H9 (cell line): ENCODE measurements around the gene P2RY14. TPM values are rescaled to one million over a fixed set of nuclear protein-coding genes. Genes with fewer than 3 reads are reported as not detected.

Experiments used
- DNase-seq: peaks from one replicate; pipeline ENCODE4 v3.0.0-alpha.2; 2017
- H2AFZ ChIP-seq: one replicate; pipeline ENCODE4 v1.6.1; 2013; ENCODE audit warnings: mild to moderate bottlenecking, low read length, control low read depth, moderate library complexity
- H2AK5ac ChIP-seq: 2 replicates; pipeline ENCODE4 v1.6.1; 2013; ENCODE audit warnings: low read length, control low read depth, mixed read lengths; ENCODE audit not compliant: insufficient read length
- H2BK120ac ChIP-seq: one replicate; pipeline ENCODE4 v1.6.1; 2013; ENCODE audit warnings: low read depth, mild to moderate bottlenecking, low read length, control low read depth, inconsistent platforms; ENCODE audit not compliant: poor library complexity, severe bottlenecking
- H2BK12ac ChIP-seq: 2 replicates; pipeline ENCODE4 v1.6.1; 2013; ENCODE audit warnings: low read length, control low read depth, mixed read lengths, low read depth; ENCODE audit not compliant: insufficient read length
- H2BK15ac ChIP-seq: 2 replicates; pipeline ENCODE4 v1.6.1; 2013; ENCODE audit warnings: low read depth, low read length, control low read depth
- H2BK20ac ChIP-seq: one replicate; pipeline ENCODE4 v1.6.1; 2013; ENCODE audit warnings: low read depth, mild to moderate bottlenecking, low read length, control low read depth, inconsistent platforms; ENCODE audit not compliant: poor library complexity, severe bottlenecking
- H2BK5ac ChIP-seq: 2 replicates; pipeline ENCODE4 v1.6.1; 2013; ENCODE audit warnings: low read length, control low read depth, mixed read lengths; ENCODE audit not compliant: insufficient read length
- H3K14ac ChIP-seq: 2 replicates; pipeline ENCODE4 v1.6.1; 2013; ENCODE audit warnings: low read length, control low read depth; ENCODE audit not compliant: insufficient read depth
- H3K18ac ChIP-seq: 2 replicates; pipeline ENCODE4 v1.6.1; 2013; ENCODE audit warnings: low read depth, mild to moderate bottlenecking, mixed read lengths, low read length, control low read depth; ENCODE audit not compliant: insufficient read length
- H3K23ac ChIP-seq: 2 replicates; pipeline ENCODE4 v1.6.1; 2013; ENCODE audit warnings: low read length, control low read depth, mixed read lengths, low read depth; ENCODE audit not compliant: insufficient read length
- H3K23me2 ChIP-seq: 2 replicates; pipeline ENCODE4 v1.6.1; 2013; ENCODE audit warnings: low read depth, mild to moderate bottlenecking, mixed read lengths, low read length, control low read depth; ENCODE audit not compliant: insufficient read length, poor library complexity, severe bottlenecking
- H3K27ac ChIP-seq: 2 replicates; pipeline ENCODE4 v1.5.1; 2013; ENCODE audit warnings: low read length, control low read depth, mixed read lengths, low read depth; ENCODE audit not compliant: insufficient read length
- H3K27me3 ChIP-seq: 2 replicates; pipeline ENCODE4 v1.6.1; 2013; ENCODE audit warnings: low read length, control low read depth, inconsistent platforms; ENCODE audit not compliant: insufficient read depth
- H3K4ac ChIP-seq: 2 replicates; pipeline ENCODE4 v1.6.1; 2013; ENCODE audit warnings: low read depth, mild to moderate bottlenecking, control low read depth, inconsistent platforms, low read length, moderate library complexity
- H3K4me1 ChIP-seq: 2 replicates; pipeline ENCODE4 v1.6.1; 2013; ENCODE audit warnings: low read length, control low read depth, inconsistent platforms; ENCODE audit not compliant: insufficient read depth
- H3K4me2 ChIP-seq: 2 replicates; pipeline ENCODE4 v1.6.1; 2013; ENCODE audit warnings: low read length, control low read depth, mixed read lengths; ENCODE audit not compliant: insufficient read length, insufficient read depth
- H3K56ac ChIP-seq: 2 replicates; pipeline ENCODE4 v1.6.1; 2013; ENCODE audit warnings: low read depth, mild to moderate bottlenecking, mixed read lengths, low read length, control low read depth; ENCODE audit not compliant: insufficient read length
- H3K79me1 ChIP-seq: 2 replicates; pipeline ENCODE4 v1.6.1; 2013; ENCODE audit warnings: low read depth, mild to moderate bottlenecking, moderate library complexity, low read length, control low read depth, inconsistent platforms; ENCODE audit not compliant: insufficient read depth, poor library complexity, severe bottlenecking
- H3K79me2 ChIP-seq: 2 replicates; pipeline ENCODE4 v1.6.1; 2013; ENCODE audit warnings: low read length, control low read depth, inconsistent platforms; ENCODE audit not compliant: insufficient read depth
- H3K9ac ChIP-seq: 2 replicates; pipeline ENCODE4 v1.6.1; 2013; ENCODE audit warnings: low read length, control low read depth, mixed read lengths; ENCODE audit not compliant: insufficient read length; ENCODE audit errors: extremely low read depth
- H3K9me3 ChIP-seq: one replicate; pipeline ENCODE4 v1.6.1; 2013; ENCODE audit warnings: low read depth, low read length, inconsistent platforms; ENCODE audit not compliant: control insufficient read depth
- H3T11ph ChIP-seq: one replicate; pipeline ENCODE4 v1.6.1; 2013; ENCODE audit warnings: mild to moderate bottlenecking, low read length, control low read depth, inconsistent platforms
- H4K20me1 ChIP-seq: one replicate; pipeline ENCODE4 v1.6.1; 2013; ENCODE audit not compliant: control insufficient read depth, insufficient read length, insufficient read depth
- H4K5ac ChIP-seq: 2 replicates; pipeline ENCODE4 v1.6.1; 2013; ENCODE audit warnings: low read depth, mild to moderate bottlenecking, mixed read lengths, low read length, control low read depth; ENCODE audit not compliant: insufficient read length
- H4K8ac ChIP-seq: replicated peaks from 2 replicates; pipeline ENCODE4 v1.6.1; 2013; ENCODE audit warnings: low read length, control low read depth, mixed read lengths, low read depth; ENCODE audit not compliant: insufficient read length
- H4K91ac ChIP-seq: 2 replicates; pipeline ENCODE4 v1.6.1; 2013; ENCODE audit warnings: low read depth, mild to moderate bottlenecking, moderate library complexity, mixed read lengths, low read length, control low read depth; ENCODE audit not compliant: insufficient read length
- H3K27ac Mint-ChIP-seq, 3 experiments: 2 replicates in 2 of 3; 3 replicates in 1 of 3; pipeline ENCODE4 v1.8.0; 2020 to 2021; ENCODE audit warnings: mixed read lengths in 3 of 3, mild to moderate bottlenecking in 1 of 3, moderate library complexity in 1 of 3
- H3K27me3 Mint-ChIP-seq: 2 replicates; pipeline ENCODE4 v1.8.0; 2021; ENCODE audit warnings: low read depth, mild to moderate bottlenecking, moderate library complexity, mixed read lengths
- H3K36me3 Mint-ChIP-seq, 3 experiments: 2 replicates in 2 of 3; 3 replicates in 1 of 3; pipeline ENCODE4 v1.8.0; 2020 to 2021; ENCODE audit warnings: low read depth in 3 of 3, mixed read lengths in 3 of 3; ENCODE audit not compliant: insufficient read depth in 1 of 3
- H3K4me1 Mint-ChIP-seq, 2 experiments: 2 replicates each; pipeline ENCODE4 v1.8.0; 2020; ENCODE audit warnings: mixed read lengths in 2 of 2
- H3K4me3 Mint-ChIP-seq, 2 experiments: 2 replicates in 1 of 2; 3 replicates in 1 of 2; pipeline ENCODE4 v1.8.0; 2020 to 2021; ENCODE audit warnings: mild to moderate bottlenecking in 2 of 2, mixed read lengths in 2 of 2, moderate library complexity in 1 of 2
- H3K9me3 Mint-ChIP-seq, 2 experiments: 2 replicates in 1 of 2; 3 replicates in 1 of 2; pipeline ENCODE4 v1.8.0; 2020; ENCODE audit warnings: mild to moderate bottlenecking in 2 of 2, mixed read lengths in 2 of 2, moderate library complexity in 1 of 2
- WGBS: extraction: QIAGEN DNeasy Blood & Tissue Kit; methylation state at CpG from one replicate; pipeline ENCODE4 v1.1.7; 2013; ENCODE audit warnings: missing lambda C conversion rate, low lambda C conversion rate, mixed read lengths; ENCODE audit not compliant: insufficient read length; ENCODE audit errors: extremely low coverage; 5-methylcytosine and 5-hydroxymethylcytosine counted together
- total RNA-seq: library from RNA; stranded (reverse); gene quantifications from 2 replicates; pipeline ENCODE4 v1.2.1, GENCODE V29; 2021
- TF ChIP-seq, protein P1 (sequence below): fragments of 200-600 bp; sonication (generic); conservative IDR thresholded peaks from 3 replicates; pipeline ENCODE4 v1.8.0; 2021; ENCODE audit warnings: antibody characterized with exemption, mild to moderate bottlenecking

Gene P2RY14
- total RNA-seq, 1 experiment from 2014 or later: not detected

DNA sequence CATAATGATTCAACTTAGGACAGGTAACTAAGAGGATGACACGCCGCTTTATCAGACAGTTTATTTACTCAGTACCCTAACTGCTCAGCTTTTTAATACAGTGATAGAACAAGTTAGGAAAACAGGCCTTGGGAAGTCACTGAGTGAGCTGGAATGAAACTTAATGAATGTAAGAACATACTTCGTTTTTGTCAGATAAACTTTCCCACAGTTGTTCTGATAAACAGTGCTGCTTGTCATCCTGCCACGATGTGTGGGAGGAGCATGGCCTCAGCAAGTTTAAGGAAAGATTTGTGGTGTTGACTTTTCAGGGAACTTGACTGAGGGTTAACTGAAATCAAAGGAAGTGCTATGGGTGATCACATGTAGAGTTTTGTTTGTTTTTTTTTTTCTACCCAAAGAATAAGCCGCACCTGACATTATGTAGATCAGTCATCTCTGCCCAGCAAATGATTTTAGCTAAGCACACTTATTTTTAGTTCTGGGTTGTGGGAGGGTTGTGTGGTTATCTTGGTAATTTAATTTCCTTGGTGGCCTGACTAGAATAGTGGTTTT, 5.6 kb upstream of the P2RY14 start:
- no CpG with 5 or more reads among the region's 5 CpGs for WGBS

More for the DNA sequence above, 5.6 kb upstream of the P2RY14 start:
- no peak overlapping the region for H2BK12ac ChIP-seq
- no peaks in the 10 kb centered on the region for H3K79me2 ChIP-seq
- no peak overlapping the region for H3K23ac ChIP-seq
- no peak overlapping the region for H3K4ac ChIP-seq
- no peak overlapping the region for H2BK5ac ChIP-seq
- Mint-ChIP-seq H3K4me1 (peaks cover 5% of the 10 kb centered on the region in 2 experiments), H3K27ac (no peak overlapping the region; a peak in 1 of 7 replicates), H3K4me3 (no peak overlapping the region), H3K9me3 (no peaks in the 10 kb centered on the region), H3K36me3 (no peaks in the 10 kb centered on the region), H3K27me3 (no peaks in the 10 kb centered on the region)
- no peak overlapping the region for H2BK15ac ChIP-seq
- no peaks in the 10 kb centered on the region for H3K27me3 ChIP-seq
- no peaks in the 10 kb centered on the region for H3K4me1 ChIP-seq
- no peak overlapping the region for H2AFZ ChIP-seq
- H3K18ac ChIP-seq: no peak overlapping the region
- H3K23me2 ChIP-seq: no peaks in the 10 kb centered on the region
- H4K91ac ChIP-seq: no peak overlapping the region
- H4K8ac ChIP-seq: no peak overlapping the region
- H3T11ph ChIP-seq: no peak overlapping the region
- no peak overlapping the region for H4K5ac ChIP-seq
- TF ChIP-seq, protein P1, sequence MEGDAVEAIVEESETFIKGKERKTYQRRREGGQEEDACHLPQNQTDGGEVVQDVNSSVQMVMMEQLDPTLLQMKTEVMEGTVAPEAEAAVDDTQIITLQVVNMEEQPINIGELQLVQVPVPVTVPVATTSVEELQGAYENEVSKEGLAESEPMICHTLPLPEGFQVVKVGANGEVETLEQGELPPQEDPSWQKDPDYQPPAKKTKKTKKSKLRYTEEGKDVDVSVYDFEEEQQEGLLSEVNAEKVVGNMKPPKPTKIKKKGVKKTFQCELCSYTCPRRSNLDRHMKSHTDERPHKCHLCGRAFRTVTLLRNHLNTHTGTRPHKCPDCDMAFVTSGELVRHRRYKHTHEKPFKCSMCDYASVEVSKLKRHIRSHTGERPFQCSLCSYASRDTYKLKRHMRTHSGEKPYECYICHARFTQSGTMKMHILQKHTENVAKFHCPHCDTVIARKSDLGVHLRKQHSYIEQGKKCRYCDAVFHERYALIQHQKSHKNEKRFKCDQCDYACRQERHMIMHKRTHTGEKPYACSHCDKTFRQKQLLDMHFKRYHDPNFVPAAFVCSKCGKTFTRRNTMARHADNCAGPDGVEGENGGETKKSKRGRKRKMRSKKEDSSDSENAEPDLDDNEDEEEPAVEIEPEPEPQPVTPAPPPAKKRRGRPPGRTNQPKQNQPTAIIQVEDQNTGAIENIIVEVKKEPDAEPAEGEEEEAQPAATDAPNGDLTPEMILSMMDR: no peak
- no peak overlapping the region for H3K56ac ChIP-seq
- no peak overlapping the region for H2BK20ac ChIP-seq
- DNase-seq: no peak
- no peak overlapping the region for H2BK120ac ChIP-seq
- H3K27ac ChIP-seq: no peak overlapping the region
- no peaks in the 10 kb centered on the region for H3K79me1 ChIP-seq
- no peak overlapping the region for H3K9ac ChIP-seq
- H3K9me3 ChIP-seq: no peaks in the 10 kb centered on the region
- no peak overlapping the region for H3K4me2 ChIP-seq
- no peak overlapping the region for H2AK5ac ChIP-seq
- H4K20me1 ChIP-seq: no peaks in the 10 kb centered on the region
- no peak overlapping the region for H3K14ac ChIP-seq
